IMR-90 (cell line): Measurements from ENCODE around the gene NPSR1. TPM values are rescaled to one million over a fixed set of nuclear protein-coding genes. Genes with fewer than 3 reads are reported as not detected.

Experiments
- ATAC-seq: fragments of 200-7000 bp; cut with Tn5 transposase; 2 replicates; pipeline ENCODE4 v1.9.1; 2020; ENCODE audit warnings: low read depth, mild to moderate bottlenecking, moderate library complexity
- BruUV-seq: library from RNA; stranded (reverse); fragments of 400-500 nt; replicated peaks from 2 replicates; lab custom pipeline; 2021; lab: Mats Ljungman, UMichigan
- CTCF ChIA-PET: fragments of 300-600 bp; formaldehyde crosslinking; extraction: SDS; loops from one replicate; lab custom pipeline; 2021; ENCODE audit warnings: antibody characterized with exemption; lab: Yijun Ruan, JAX
- POLR2A ChIA-PET: fragments of 300-600 bp; sonication (Branson Sonifier 250); formaldehyde crosslinking; loops from one replicate; lab custom pipeline; 2022; ENCODE audit warnings: antibody characterized with exemption; ENCODE audit not compliant: unreplicated experiment; lab: Charles Lee
- DNase-seq: peaks from one replicate; pipeline ENCODE4 v3.0.0; 2013
- H2AFZ ChIP-seq: replicated peaks from 2 replicates; pipeline ENCODE3; 2013; ENCODE audit warnings: low read length, mild to moderate bottlenecking; ENCODE audit not compliant: poor library complexity
- H2AK5ac ChIP-seq: 2 replicates; pipeline ENCODE4 v1.6.1; 2013; ENCODE audit warnings: low read depth, low read length, inconsistent platforms
- H2AK9ac ChIP-seq: replicated peaks from 2 replicates; pipeline ENCODE3; 2013; ENCODE audit warnings: mild to moderate bottlenecking, low read depth, low read length, moderate library complexity; ENCODE audit not compliant: poor library complexity
- H2BK120ac ChIP-seq: 2 replicates; pipeline ENCODE4 v1.6.1; 2013; ENCODE audit warnings: low read depth, low read length, inconsistent platforms
- H2BK15ac ChIP-seq: 3 replicates; pipeline ENCODE4 v1.6.1; 2013; ENCODE audit warnings: low read depth, low read length, inconsistent platforms
- H2BK20ac ChIP-seq: 2 replicates; pipeline ENCODE4 v1.6.1; 2013; ENCODE audit warnings: low read depth, mild to moderate bottlenecking, inconsistent platforms, low read length, moderate library complexity
- H2BK5ac ChIP-seq: 2 replicates; pipeline ENCODE4 v1.6.1; 2013; ENCODE audit warnings: mild to moderate bottlenecking, low read depth, low read length, inconsistent platforms; ENCODE audit not compliant: poor library complexity, severe bottlenecking
- H3K14ac ChIP-seq: replicated peaks from 2 replicates; pipeline ENCODE4 v1.6.1; 2013; ENCODE audit warnings: low read depth, low read length, inconsistent platforms
- H3K18ac ChIP-seq: 2 replicates; pipeline ENCODE4 v1.6.1; 2013; ENCODE audit warnings: low read depth, low read length, control low read depth
- H3K23ac ChIP-seq: 2 replicates; pipeline ENCODE4 v1.6.1; 2013; ENCODE audit warnings: low read depth, low read length, inconsistent platforms
- H3K27ac ChIP-seq: 2 replicates; pipeline ENCODE4 v1.5.1; 2013; ENCODE audit warnings: mild to moderate bottlenecking, control low read depth, low read length; ENCODE audit not compliant: insufficient read depth
- H3K27me3 ChIP-seq: 2 replicates; pipeline ENCODE4 v1.6.1; 2013; ENCODE audit warnings: low read length; ENCODE audit not compliant: control insufficient read depth, insufficient read depth
- H3K36me3 ChIP-seq: 2 replicates; pipeline ENCODE4 v1.6.1; 2013; ENCODE audit warnings: low read length, mixed read lengths; ENCODE audit not compliant: control insufficient read depth, insufficient read depth
- H3K4ac ChIP-seq: 2 replicates; pipeline ENCODE4 v1.6.1; 2013; ENCODE audit warnings: low read depth, low read length, inconsistent platforms
- H3K4me1 ChIP-seq: 2 replicates; pipeline ENCODE4 v1.6.1; 2013; ENCODE audit warnings: low read length, mixed read lengths; ENCODE audit not compliant: control insufficient read depth, insufficient read depth
- H3K4me2 ChIP-seq: 2 replicates; pipeline ENCODE4 v1.6.1; 2013; ENCODE audit warnings: low read depth, mild to moderate bottlenecking, control low read depth, low read length, moderate library complexity
- H3K4me3 ChIP-seq: 2 replicates; pipeline ENCODE4 v1.5.1; 2013; ENCODE audit warnings: low read depth, mild to moderate bottlenecking, control low read depth, low read length, moderate library complexity; ENCODE audit not compliant: insufficient read depth
- H3K56ac ChIP-seq: 2 replicates; pipeline ENCODE4 v1.6.1; 2013; ENCODE audit warnings: low read length, inconsistent platforms; ENCODE audit not compliant: insufficient read depth; ENCODE audit errors: extremely low read depth
- H3K79me1 ChIP-seq, 2 experiments: 2 replicates each; pipeline ENCODE4 v1.6.1; 2013; ENCODE audit warnings: low read length in 2 of 2, inconsistent platforms in 1 of 2, low read depth in 1 of 2
- H3K9ac ChIP-seq: 2 replicates; pipeline ENCODE4 v1.6.1; 2013; ENCODE audit warnings: low read depth, low read length, control low read depth
- H3K9me1 ChIP-seq: 2 replicates; pipeline ENCODE4 v1.6.1; 2013; ENCODE audit warnings: low read length, inconsistent platforms; ENCODE audit not compliant: insufficient read depth
- H3K9me3 ChIP-seq: 2 replicates; pipeline ENCODE4 v1.6.1; 2013; ENCODE audit warnings: low read length; ENCODE audit not compliant: control insufficient read depth, insufficient read depth
- H4K20me1 ChIP-seq: 2 replicates; pipeline ENCODE4 v1.6.1; 2013; ENCODE audit warnings: low read length, inconsistent platforms; ENCODE audit not compliant: insufficient read depth
- H4K5ac ChIP-seq: 2 replicates; pipeline ENCODE4 v1.6.1; 2013; ENCODE audit warnings: mild to moderate bottlenecking, low read depth, low read length, control low read depth
- H4K8ac ChIP-seq, 2 experiments: 2 replicates each; pipeline ENCODE4 v1.6.1; 2013; ENCODE audit warnings: low read depth in 2 of 2, low read length in 2 of 2, control low read depth in 1 of 2, inconsistent platforms in 1 of 2
- H4K91ac ChIP-seq: 2 replicates; pipeline ENCODE4 v1.6.1; 2013; ENCODE audit warnings: low read depth, low read length, inconsistent platforms; ENCODE audit not compliant: insufficient read depth
- BHLHE40 ChIP-seq: fragments of 150-350 bp; IDR thresholded peaks from 2 replicates; pipeline ENCODE4 v1.6.1; 2016; ENCODE audit warnings: mild to moderate bottlenecking, low read depth, low read length
- CEBPB ChIP-seq: IDR thresholded peaks from 2 replicates; pipeline ENCODE4 v1.6.1; 2012; ENCODE audit warnings: low read depth, low read length, improper control_type of control experiment
- FOS ChIP-seq: fragments of 150-350 bp; IDR thresholded peaks from 2 replicates; pipeline ENCODE4 v1.6.1; 2016; ENCODE audit warnings: low read depth, low read length
- NFE2L2 ChIP-seq: fragments of 150-350 bp; IDR thresholded peaks from 2 replicates; pipeline ENCODE4 v1.6.1; 2016; ENCODE audit warnings: low read depth, mild to moderate bottlenecking, low read length
- WGBS, 2 experiments: methylation state at CpG; one replicate each; pipeline versions ENCODE4 v1.1.5 to v1.1.7; 2013; ENCODE audit warnings: missing lambda C conversion rate in 2 of 2; ENCODE audit not compliant: insufficient read length in 1 of 2; ENCODE audit errors: extremely low coverage in 2 of 2; 5-methylcytosine and 5-hydroxymethylcytosine counted together
- dilution Hi-C: fragments of 300-500 bp; cut with HindIII; formaldehyde crosslinking; loops from one replicate; pipeline ENCODE4 v1.14.3; 2018; ENCODE audit warnings: low sequenced_read_pairs; ENCODE audit not compliant: unreplicated experiment
- in situ Hi-C: fragments of 300-500 bp; cut with MboI; formaldehyde crosslinking; loops from 3 replicates; pipeline ENCODE4 v1.14.3; 2019; ENCODE audit warnings: low sequenced_read_pairs, inconsistent platforms, mixed read lengths
- intact Hi-C: fragments of 100-400 bp; cut with micrococcal nuclease; formaldehyde crosslinking; loops from 2 replicates; pipeline ENCODE4 v1.10.0; 2022
- polyA plus RNA-seq, 3 experiments: library from polyadenylated mRNA; depleted of rRNA; stranded (reverse); fragments of >200 nt; gene quantifications; 2 replicates each; pipeline ENCODE4 v1.2.3, GENCODE V29; 2012; ENCODE audit warnings: low replicate concordance in 1 of 3
- total RNA-seq: library from RNA; depleted of rRNA; stranded (reverse); fragments of >200 nt; gene quantifications from 2 replicates; pipeline ENCODE4 v1.2.3, GENCODE V29; 2012
- TF ChIP-seq, protein P1 (sequence below): fragments of 150-350 bp; IDR thresholded peaks from 2 replicates; pipeline ENCODE4 v1.6.1; 2016; ENCODE audit warnings: low read depth, mild to moderate bottlenecking, low read length, moderate library complexity, borderline replicate concordance

Gene NPSR1
- total and polyA plus RNA-seq, 2 of the 4 experiments (the other 2 are of a cell fraction): not detected

DNA sequence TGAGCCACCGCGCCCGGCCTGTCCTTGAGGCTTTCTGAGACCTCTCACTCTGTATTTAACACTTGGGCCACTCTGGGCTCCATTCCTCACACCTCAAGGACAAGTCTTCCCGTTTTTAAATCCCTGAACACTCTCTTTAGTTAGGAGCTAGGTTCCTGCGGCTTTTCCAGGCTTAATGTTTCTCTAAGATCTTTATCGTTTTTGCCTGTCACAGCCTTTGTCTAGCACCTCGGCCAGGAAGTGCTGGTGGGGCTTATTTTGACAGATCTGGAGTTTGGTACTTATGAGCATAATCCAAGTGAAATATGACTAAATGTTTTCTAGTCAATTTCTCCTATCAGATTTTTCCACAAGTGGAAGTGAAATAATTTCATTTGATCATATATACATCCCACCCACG, 192.7 kb downstream of the NPSR1 start:
- Histone ChIP-seq H4K91ac (no peak overlapping the region), H2AFZ (no peak overlapping the region), H3K4me2 (no peak overlapping the region), H3K18ac (no peak overlapping the region), H2AK9ac (no peak overlapping the region), H2BK20ac (no peak overlapping the region), H4K5ac (no peak overlapping the region), H3K56ac (no peak overlapping the region), H3K9me3 (no peaks in the 10 kb centered on the region), H2AK5ac (no peak overlapping the region), H3K4ac (no peak overlapping the region), H3K14ac (no peak overlapping the region), H3K4me3 (no peak overlapping the region), H3K23ac (no peak overlapping the region), H3K27ac (no peak overlapping the region), H3K79me1 (no peaks in the 10 kb centered on the region), H3K36me3 (no peaks in the 10 kb centered on the region), H4K8ac (no peak overlapping the region), H3K9me1 (no peaks in the 10 kb centered on the region), H3K9ac (no peak overlapping the region), H2BK5ac (no peak overlapping the region), H2BK120ac (no peak overlapping the region), H3K27me3 (no peaks in the 10 kb centered on the region), H3K4me1 (0 out of 2 replicates have a peak, but pooled peaks cover 1% of the 10 kb centered on the region), H2BK15ac (no peak overlapping the region), H4K20me1 (no peaks in the 10 kb centered on the region)
- dilution Hi-C loops (no loop called here), in situ Hi-C loops (no loop called here), intact Hi-C loops (no loop called here)
- ChIA-PET CTCF (no interaction called here), POLR2A (no interaction called here)
- ATAC-seq (no peak), DNase-seq (no peak)
- no CpG with 5 or more reads among the region's 8 CpGs for WGBS, 2 experiments
- TF ChIP-seq, protein P1, sequence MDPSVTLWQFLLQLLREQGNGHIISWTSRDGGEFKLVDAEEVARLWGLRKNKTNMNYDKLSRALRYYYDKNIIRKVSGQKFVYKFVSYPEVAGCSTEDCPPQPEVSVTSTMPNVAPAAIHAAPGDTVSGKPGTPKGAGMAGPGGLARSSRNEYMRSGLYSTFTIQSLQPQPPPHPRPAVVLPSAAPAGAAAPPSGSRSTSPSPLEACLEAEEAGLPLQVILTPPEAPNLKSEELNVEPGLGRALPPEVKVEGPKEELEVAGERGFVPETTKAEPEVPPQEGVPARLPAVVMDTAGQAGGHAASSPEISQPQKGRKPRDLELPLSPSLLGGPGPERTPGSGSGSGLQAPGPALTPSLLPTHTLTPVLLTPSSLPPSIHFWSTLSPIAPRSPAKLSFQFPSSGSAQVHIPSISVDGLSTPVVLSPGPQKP: no peak
- TF ChIP-seq CEBPB (no peak), FOS (no peak), NFE2L2 (no peak), BHLHE40 (no peak)
- no TSS peak for BruUV-seq
